ENCODE data around the gene CKMT2. TPM values are rescaled to one million over a fixed set of nuclear protein-coding genes. Genes with fewer than 3 reads are reported as not detected.

CKMT2 gene
- total RNA-seq, 1 donor from 2014 or later, result 0.18 TPM

GRCh38 chr5:81297531-81297930, 64.4 kb downstream of the CKMT2 start:
- Mint-ChIP-seq H3K36me3 (ENCODE audit: low read depth, unreplicated experiment) (peaks cover 15% of the 10 kb centered on the region), H3K27me3 (ENCODE audit: unreplicated experiment) (peaks cover 9% of the 10 kb centered on the region), H3K4me1 (ENCODE audit: unreplicated experiment) (peaks cover 16% of the 10 kb centered on the region), H3K27ac (ENCODE audit: unreplicated experiment) (no peak overlapping the region), H3K9me3 (ENCODE audit: unreplicated experiment) (no peaks in the 10 kb centered on the region), H3K4me3 (ENCODE audit: unreplicated experiment) (no peak overlapping the region)
- DNase-seq (ENCODE audit: low spot score), result no peak
- TF ChIP-seq CTCF (IDR thresholded peaks at IDR 0.05; ENCODE audit: unreplicated experiment), result no peak

GRCh38 chr5:81300921-81301270, 67.8 kb downstream of the CKMT2 start:
- H3K4me3 Mint-ChIP-seq (ENCODE audit: unreplicated experiment), result peak overlapping the region; percentile 100
- TF ChIP-seq CTCF (IDR thresholded peaks at IDR 0.05; ENCODE audit: unreplicated experiment), result no peak
- H3K27ac Mint-ChIP-seq (ENCODE audit: unreplicated experiment), result peak overlapping the region; percentile 98
- H3K36me3 Mint-ChIP-seq (ENCODE audit: low read depth, unreplicated experiment), result peaks cover 8% of the 10 kb centered on the region
- no peaks in the 10 kb centered on the region for H3K9me3 Mint-ChIP-seq (ENCODE audit: unreplicated experiment)
- H3K27me3 Mint-ChIP-seq (ENCODE audit: unreplicated experiment), result peaks cover 9% of the 10 kb centered on the region
- peaks cover 16% of the 10 kb centered on the region for H3K4me1 Mint-ChIP-seq (ENCODE audit: unreplicated experiment)
- no peak for DNase-seq (ENCODE audit: low spot score)

GRCh38 chr5:81301271-81302015, 68.3 kb downstream of the CKMT2 start, which contains the start of gene ZCCHC9:
ZCCHC9 (plus strand) TSS chr5:81301587; CDS start chr5:81304758, 3,171 bp downstream.
- peak within 1 kb of the TSS; percentile 100 for H3K4me3 Mint-ChIP-seq (ENCODE audit: unreplicated experiment)
- no peak for TF ChIP-seq CTCF (IDR thresholded peaks at IDR 0.05; ENCODE audit: unreplicated experiment)
- DNase-seq (ENCODE audit: low spot score), result peak; percentile 90
- H3K27ac Mint-ChIP-seq (ENCODE audit: unreplicated experiment), result peak within 1 kb of the TSS; percentile 98
- no peaks in the 10 kb centered on the region for H3K9me3 Mint-ChIP-seq (ENCODE audit: unreplicated experiment)
- peaks cover 16% of the 10 kb centered on the region for H3K4me1 Mint-ChIP-seq (ENCODE audit: unreplicated experiment)
- peaks cover 8% of the 10 kb centered on the region for H3K36me3 Mint-ChIP-seq (ENCODE audit: low read depth, unreplicated experiment)
- peaks cover 9% of the 10 kb centered on the region for H3K27me3 Mint-ChIP-seq (ENCODE audit: unreplicated experiment)

- Mint-ChIP-seq H3K27me3 (ENCODE audit: unreplicated experiment) (peaks cover 11% of the 10 kb centered on the region), H3K36me3 (ENCODE audit: low read depth, unreplicated experiment) (peaks cover 8% of the 10 kb centered on the region), H3K4me1 (ENCODE audit: unreplicated experiment) (peaks cover 16% of the 10 kb centered on the region), H3K27ac (ENCODE audit: unreplicated experiment) (no peak overlapping the region), H3K4me3 (ENCODE audit: unreplicated experiment) (peak overlapping the region; percentile 100), H3K9me3 (ENCODE audit: unreplicated experiment) (no peaks in the 10 kb centered on the region)
- TF ChIP-seq CTCF (IDR thresholded peaks at IDR 0.05; ENCODE audit: unreplicated experiment), result no peak
- DNase-seq (ENCODE audit: low spot score), result no peak
These were observed 69.5 kb downstream of the CKMT2 start for GRCh38 chr5:81302596-81302995.

GRCh38 chr5:81303563-81303962, 70.4 kb downstream of the CKMT2 start:
- H3K27ac Mint-ChIP-seq (ENCODE audit: unreplicated experiment), result no peak overlapping the region
- H3K36me3 Mint-ChIP-seq (ENCODE audit: low read depth, unreplicated experiment), result peaks cover 8% of the 10 kb centered on the region
- no peak for TF ChIP-seq CTCF (IDR thresholded peaks at IDR 0.05; ENCODE audit: unreplicated experiment)
- H3K4me1 Mint-ChIP-seq (ENCODE audit: unreplicated experiment), result peaks cover 16% of the 10 kb centered on the region
- H3K27me3 Mint-ChIP-seq (ENCODE audit: unreplicated experiment), result peaks cover 11% of the 10 kb centered on the region
- no peak overlapping the region for H3K4me3 Mint-ChIP-seq (ENCODE audit: unreplicated experiment)
- DNase-seq (ENCODE audit: low spot score), result no peak
- no peaks in the 10 kb centered on the region for H3K9me3 Mint-ChIP-seq (ENCODE audit: unreplicated experiment)
